GM10847 (cell line): ENCODE data around the gene IGFL3.

Experiments used
- POLR2A ChIP-seq: IDR thresholded peaks from 2 replicates; pipeline ENCODE4 v1.6.1; 2011; ENCODE audit not compliant: insufficient read length; ENCODE audit errors: extremely low read depth

IGFL3 gene

GRCh38 chr19:46124638-46125115 lies at the start of gene IGFL3:
Gene IGFL3, minus strand, starts transcription at chr19:46124688. Its CDS starts 39 bp downstream, at chr19:46124649.
- no peak for TF ChIP-seq POLR2A

- TF ChIP-seq POLR2A = no peak
Measured at GRCh38 chr19:46173886-46174480, 49.5 kb upstream of the IGFL3 start.

DNA sequence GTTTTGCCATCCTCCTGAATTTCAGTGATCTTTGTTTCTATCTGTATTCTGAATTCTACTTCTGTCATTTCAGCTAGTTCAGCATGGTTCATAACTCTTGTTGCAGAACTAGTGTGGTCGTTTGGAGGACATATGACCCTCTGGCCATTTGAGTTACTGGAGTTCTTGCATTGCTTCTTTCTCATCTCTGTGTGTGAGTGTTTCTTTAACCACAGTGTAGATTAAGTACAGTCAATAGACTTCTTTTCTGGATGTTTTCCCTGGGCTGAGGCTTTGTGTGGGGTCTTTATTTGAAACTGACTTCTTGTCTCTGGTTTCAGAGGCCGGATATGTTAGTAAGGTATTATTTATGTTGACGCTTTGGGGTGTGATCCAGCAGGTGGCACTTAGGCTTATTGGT lies 38.2 kb upstream of the IGFL3 start:
- TF ChIP-seq POLR2A = no peak

GRCh38 chr19:46160233-46160775 lies 35.8 kb upstream of the IGFL3 start:
- TF ChIP-seq POLR2A = no peak

- no peak for TF ChIP-seq POLR2A
Measured at GRCh38 chr19:46159418-46160232, 35.1 kb upstream of the IGFL3 start.

- no peak for TF ChIP-seq POLR2A
Measured at GRCh38 chr19:46155237-46155636, 30.7 kb upstream of the IGFL3 start.

- no peak for TF ChIP-seq POLR2A
Measured at GRCh38 chr19:46150606-46151005, 26.1 kb upstream of the IGFL3 start.

- no peak for TF ChIP-seq POLR2A
Measured at GRCh38 chr19:46147791-46148288, 23.4 kb upstream of the IGFL3 start, which contains the start of gene IGFL2. Gene IGFL2, plus strand, starts transcription at chr19:46148238. Its CDS starts 41 bp downstream, at chr19:46148279.

DNA sequence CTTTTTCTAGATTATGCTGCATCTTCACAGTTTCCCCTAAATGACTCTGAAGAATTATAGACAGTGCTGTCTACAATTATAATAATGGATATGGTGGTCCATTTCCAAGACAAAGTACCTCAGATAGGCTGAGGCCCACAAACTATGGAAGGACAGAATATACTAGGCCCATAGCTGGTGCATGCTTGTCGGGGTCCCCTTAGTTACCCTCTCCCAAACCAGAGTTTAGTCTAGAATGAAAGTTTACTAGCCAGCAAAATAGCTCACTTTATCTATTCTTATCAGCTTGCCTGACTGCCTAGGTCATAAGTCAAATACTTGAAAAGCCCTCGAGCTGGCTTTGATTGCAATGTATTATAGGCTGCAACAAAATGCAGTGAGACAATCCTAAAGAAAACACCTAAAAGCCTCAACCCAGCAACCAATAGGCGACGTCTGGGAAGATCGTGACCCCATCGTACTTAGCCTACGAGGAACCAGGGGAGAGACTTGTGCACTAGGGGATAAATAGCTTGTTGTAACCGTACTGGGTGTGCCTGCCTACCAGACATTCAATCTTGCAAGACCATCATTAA lies 22.8 kb upstream of the IGFL3 start:
- TF ChIP-seq POLR2A = no peak

- no peak for TF ChIP-seq POLR2A
Measured at GRCh38 chr19:46144756-46145155, 20.3 kb upstream of the IGFL3 start.

- TF ChIP-seq POLR2A = no peak
Measured at GRCh38 chr19:46142294-46142693, 17.8 kb upstream of the IGFL3 start.

DNA sequence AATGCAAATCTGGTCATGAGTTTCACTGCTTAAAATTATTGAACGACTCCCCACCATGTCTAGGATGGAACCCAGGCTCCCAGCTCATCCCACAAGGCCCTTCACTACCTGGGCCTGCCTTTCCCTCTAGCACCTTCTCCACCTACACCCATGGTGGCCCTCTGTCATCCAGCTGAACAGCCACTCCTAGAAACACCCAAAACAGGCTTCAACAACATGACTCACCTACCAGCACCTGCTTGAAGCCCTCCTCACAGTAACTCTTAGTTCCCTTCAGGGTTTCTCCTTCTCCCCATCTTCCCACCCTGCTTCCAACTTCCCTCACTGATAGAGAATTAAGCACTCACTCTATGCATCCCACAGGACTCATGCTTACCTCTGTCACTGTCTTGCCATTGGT lies 16.9 kb upstream of the IGFL3 start:
- no peak for TF ChIP-seq POLR2A

- no peak for TF ChIP-seq POLR2A
Measured at GRCh38 chr19:46137915-46138473, 13.5 kb upstream of the IGFL3 start.

DNA sequence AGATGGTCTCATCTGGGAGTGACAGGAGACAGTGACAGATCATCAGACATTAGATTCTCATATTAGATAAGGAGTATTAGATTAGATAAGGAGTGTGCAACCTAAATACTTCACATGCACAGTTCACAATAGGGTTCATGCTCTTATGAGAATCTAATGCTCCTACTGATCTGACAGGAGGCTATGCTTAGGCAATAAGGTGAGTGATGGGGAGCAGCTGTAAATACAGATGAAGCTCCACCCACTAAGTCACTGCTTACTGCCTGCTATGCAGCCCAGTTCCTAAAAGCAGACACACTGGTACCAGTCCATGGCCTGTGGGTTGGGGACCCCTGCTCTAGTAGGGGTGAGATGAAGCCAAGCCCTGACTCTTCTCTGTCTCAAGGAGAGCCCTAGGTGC lies 10.0 kb upstream of the IGFL3 start:
- no peak for TF ChIP-seq POLR2A

DNA sequence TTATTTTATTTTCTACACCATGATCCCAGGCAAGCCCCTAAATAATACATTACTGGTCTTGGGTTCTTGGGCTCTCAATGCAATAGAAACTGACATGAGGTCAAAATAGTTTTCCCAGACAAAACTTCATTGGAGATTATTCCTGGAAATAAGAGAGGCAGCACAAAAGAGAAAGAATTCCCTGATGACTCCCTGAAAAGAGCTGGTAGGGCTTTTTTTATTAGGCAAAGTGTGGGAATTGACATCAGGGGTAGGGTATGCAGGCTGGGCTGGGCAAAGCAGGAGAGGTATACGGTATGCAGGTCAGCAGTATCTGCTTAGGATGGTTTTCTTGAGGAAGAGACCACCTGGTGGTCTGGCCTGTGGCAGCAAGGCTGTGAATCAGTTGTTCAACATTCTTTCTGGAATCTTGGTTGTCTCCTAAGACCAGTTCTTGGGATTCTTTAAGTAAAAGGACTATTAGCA lies 9.3 kb upstream of the IGFL3 start:
- TF ChIP-seq POLR2A = no peak
